IPS-11a (cell line): ENCODE results near the gene TEX14.
"Not testable (repeated sequence)": the region's sequence is repeated elsewhere in the genome, so short reads cannot be mapped to it uniquely, and the experiment has no call there.

Experiments
- H3K4me3 ChIP-seq: one replicate; pipeline ENCODE4 v1.5.1; 2013; ENCODE audit warnings: low read depth, low read length, control low read depth

TEX14 gene

GRCh38 chr17:58568044-58568799, 123.6 kb downstream of the TEX14 start:
- no peak overlapping the region for H3K4me3 ChIP-seq

DNA sequence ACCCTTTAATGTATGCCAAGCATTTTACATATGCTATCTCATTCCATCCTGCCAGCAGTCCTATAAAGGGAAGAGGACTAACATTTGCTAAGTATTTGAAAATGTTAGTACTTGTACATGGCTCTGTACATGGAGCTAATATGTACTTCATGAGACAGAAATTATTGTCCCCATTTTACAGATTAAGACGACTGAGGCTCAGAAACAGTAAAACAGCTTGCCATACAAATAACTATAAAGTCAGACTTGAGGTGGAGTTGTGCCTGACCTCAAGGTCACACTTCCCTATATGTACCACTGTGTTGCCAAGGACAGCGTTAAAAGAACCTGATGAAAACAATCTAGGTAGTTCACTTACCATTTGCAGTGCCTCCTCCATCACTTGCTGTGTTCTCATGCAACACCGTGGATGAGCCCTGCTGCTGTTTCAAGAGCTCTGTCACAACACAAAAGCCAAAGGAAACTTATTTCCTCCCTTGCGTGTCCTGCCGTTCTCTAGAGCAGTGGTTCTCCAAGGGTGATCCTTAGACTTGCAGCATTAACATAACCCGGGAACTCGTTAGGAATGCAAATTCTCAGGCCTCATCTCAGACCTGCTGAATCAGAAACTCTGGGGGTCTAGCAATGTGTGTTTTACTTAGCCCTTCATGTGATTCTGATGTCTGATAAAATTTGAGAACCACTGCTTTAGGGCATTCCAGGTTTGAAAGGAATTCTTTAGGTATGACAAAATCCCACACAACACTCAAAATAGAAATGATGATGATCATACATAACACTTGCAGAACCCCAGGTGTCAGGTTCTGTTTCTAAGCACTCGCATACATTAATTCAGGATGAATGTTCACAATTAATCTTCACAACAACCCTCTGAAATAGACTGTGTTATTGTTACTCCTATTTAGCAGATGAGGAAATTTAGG, 126.2 kb downstream of the TEX14 start:
- peak overlapping the region; percentile 5 for H3K4me3 ChIP-seq

DNA sequence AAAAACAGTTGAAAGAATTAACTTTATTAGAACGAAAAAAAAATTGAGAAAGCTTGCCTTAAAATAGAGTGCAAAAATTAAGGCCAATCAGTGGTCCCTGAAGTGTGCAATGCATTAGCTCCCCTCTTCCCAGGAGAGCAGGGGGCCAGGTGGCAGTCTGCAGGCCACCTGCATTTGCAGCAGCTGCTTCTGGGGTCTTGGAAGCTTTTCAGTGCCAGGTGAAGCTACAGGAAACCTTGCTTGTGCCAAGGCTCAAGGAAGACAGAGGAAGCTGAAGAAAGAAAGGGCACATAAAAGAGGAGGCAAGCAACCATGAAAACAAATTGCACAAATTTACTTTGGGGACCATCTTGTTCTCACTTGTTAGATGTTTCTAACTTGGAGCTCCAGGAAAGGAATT, 126.9 kb downstream of the TEX14 start:
- no peak overlapping the region for H3K4me3 ChIP-seq

DNA sequence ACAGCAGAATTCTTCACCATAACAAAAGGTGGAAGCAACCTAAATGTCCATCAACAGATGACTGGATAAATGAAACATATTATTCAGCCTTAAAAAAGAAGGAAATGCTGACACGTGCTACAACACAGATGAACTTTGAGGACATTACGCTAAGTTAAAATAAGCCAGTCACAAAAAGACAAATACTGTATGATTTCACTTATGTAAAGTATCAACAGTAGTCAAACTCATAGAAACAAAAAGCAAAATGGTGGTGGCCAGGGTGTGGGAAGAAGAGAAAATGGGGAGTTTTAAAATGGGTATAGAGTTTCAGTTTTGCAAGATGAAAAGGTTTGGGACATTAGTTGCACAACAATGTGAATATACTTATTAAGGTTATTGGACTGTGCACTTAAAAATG, 127.6 kb downstream of the TEX14 start:
- H3K4me3 ChIP-seq: no peak overlapping the region

DNA sequence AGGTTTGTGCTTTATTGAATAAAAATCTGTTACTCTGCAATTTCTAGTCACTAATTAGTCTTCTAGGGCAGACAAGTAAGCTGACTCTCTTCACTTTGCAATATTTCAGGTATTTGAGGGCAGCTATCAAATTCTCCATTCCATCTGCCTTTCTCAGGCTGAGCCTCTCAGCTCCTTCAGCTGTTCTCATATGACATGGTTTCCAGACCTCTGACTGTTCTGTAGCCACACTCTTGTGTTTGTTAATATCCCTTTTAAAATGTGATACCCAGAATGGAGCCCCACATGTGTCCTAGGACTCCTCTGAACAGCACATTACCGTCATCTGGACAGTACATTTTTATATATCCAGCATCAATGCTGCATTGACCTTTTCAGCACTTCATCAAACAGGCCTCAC, 131.3 kb downstream of the TEX14 start:
- no peak overlapping the region for H3K4me3 ChIP-seq

GRCh38 chr17:58557981-58558380, 133.9 kb downstream of the TEX14 start:
- no peak overlapping the region for H3K4me3 ChIP-seq

DNA sequence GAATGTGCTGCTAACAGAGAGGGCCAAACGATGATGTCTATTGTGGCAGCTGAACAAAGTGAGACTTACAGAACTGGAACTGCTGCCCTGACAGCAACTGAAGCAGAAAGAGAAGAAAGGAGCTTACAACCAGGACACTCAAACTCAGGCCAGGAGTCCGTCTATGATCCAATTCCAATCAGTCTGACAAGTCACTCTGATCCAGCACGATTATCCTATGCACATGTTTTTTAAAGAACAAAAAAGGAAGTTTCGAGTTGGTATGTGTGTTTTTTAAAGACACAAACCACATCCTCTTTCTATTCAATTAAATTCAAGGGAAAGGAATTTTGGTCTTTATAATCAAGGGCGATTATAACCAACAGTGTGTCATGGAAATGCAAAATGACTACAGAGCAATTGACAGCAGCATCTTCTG, 135.0 kb downstream of the TEX14 start:
- no peak overlapping the region for H3K4me3 ChIP-seq

DNA sequence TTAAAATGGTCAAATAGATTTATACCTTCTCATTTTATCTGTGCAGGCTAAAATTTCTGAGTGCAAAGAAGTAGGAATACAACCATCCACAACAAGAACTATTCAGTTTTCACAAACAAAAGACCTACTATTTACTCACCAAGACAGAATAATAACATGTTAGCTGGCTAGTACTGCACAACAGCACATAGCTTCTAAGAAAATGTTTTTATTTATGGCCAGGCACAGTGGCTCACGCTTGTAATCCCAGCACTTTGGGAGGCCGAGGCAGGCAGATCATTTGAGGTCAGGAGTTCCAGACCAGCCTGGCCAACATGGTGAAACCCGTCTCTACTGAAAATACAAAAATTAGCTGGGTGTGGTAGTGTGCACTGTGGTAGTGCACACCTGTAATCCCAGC, 136.7 kb downstream of the TEX14 start:
- H3K4me3 ChIP-seq: not testable (repeated sequence)

DNA sequence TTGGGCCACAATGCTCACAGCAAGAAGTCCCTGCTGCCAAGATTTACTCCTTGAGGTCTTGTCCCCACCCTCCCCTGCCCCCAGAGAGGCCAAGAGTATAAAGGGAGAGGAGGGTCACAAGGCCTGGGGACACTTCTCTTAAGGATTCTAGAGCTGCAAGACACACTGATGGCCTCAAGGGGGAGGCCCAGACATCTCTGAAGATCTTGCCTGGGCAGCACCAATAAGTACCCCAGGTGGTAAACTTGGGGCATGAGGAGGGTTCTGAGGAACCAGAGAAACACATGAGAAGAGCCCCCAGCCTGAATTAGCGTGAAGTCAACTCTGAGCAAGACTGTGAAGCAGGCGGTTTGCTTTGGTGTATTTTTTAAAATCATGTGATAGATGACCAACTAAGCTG, 150.6 kb downstream of the TEX14 start:
- no peak overlapping the region for H3K4me3 ChIP-seq

- H3K4me3 ChIP-seq: no peak overlapping the region
Observed at GRCh38 chr17:58539698-58540097, 152.1 kb downstream of the TEX14 start.

- H3K4me3 ChIP-seq: no peak overlapping the region
Observed at GRCh38 chr17:58538811-58539409, 152.9 kb downstream of the TEX14 start.

- H3K4me3 ChIP-seq: no peak overlapping the region
Observed at GRCh38 chr17:58537266-58537665, 154.6 kb downstream of the TEX14 start.

- H3K4me3 ChIP-seq: no peak overlapping the region
Observed at GRCh38 chr17:58536542-58536941, 155.3 kb downstream of the TEX14 start.

- H3K4me3 ChIP-seq: no peak overlapping the region
Observed at GRCh38 chr17:58535431-58535830, 156.4 kb downstream of the TEX14 start.

- H3K4me3 ChIP-seq: no peak overlapping the region
Observed at GRCh38 chr17:58534901-58535421, 156.9 kb downstream of the TEX14 start.

GRCh38 chr17:58534331-58534730, 157.5 kb downstream of the TEX14 start:
- no peak overlapping the region for H3K4me3 ChIP-seq

DNA sequence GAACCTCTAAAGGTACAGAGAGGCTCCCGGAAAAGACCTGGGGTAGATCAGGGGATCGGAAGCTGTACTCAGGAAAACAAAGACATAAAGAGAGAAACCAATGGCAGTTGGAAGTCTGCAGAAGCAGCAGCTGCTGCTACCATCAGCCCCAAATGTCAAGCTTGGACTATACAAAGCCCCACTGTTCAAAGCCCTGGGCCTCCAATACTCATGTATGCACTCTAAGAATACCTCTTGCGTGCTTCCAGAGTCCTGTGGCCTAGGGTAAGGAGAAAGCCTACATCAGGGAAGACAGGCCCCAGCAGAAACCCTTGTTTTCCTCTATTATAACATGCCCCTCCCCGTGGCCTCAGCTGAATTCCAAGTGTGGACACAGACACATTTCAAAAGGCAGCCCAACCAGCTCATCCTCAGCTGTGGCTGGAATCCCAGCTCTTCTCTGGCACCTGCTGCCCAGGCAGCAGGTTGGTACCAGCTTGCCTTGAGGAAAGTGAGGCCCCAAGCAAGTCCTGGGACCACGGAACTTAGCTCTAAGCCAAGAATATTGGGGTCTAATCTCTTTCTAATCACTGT, 158.1 kb downstream of the TEX14 start:
- no peak overlapping the region for H3K4me3 ChIP-seq

GRCh38 chr17:58532555-58532951, 159.3 kb downstream of the TEX14 start:
- H3K4me3 ChIP-seq: peak overlapping the region; percentile 76

DNA sequence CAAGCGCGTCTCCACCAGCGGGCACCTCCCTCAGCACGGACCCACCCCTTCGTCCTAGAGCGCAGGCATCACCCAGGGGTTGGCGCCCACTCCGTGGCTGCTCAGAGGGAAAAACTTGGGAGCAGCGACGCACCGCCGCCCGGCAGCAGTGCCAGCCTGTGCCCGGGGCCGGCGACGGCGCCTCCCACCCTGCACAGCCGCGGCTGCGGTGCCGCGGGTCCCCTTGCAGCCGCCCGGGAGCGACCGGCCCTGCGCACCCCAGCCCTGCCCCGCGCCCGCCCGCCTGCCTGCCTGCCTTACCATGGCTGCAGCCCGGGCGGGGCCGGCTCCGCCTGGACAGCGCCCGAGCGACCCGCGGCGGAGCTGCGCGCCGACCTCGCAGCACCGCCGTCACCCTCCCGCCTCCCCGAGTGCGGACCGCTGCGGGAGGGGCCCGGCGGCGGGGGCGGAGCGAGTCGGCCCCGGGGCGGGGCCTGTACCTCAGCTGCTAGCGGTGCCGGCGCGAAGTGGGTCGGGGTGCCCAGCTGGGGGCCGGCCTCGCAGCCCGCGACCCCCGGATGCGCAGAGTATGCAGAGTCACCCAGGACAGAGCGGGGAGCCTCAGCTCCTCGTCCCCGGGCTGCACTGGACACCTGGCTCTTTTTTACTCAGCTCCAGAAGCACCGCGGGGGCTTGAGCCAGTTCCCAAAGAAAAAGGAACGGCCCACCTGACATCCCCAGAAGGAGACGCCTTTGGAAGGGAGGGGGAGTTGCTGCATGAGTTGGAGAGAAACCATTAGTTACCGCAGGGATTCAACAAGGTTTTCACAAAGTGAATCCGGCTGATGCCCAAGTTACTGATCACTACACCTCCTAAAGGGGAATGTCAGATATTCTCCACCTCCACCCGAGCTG, 159.9 kb downstream of the TEX14 start:
- peak overlapping the region; percentile 76 for H3K4me3 ChIP-seq

DNA sequence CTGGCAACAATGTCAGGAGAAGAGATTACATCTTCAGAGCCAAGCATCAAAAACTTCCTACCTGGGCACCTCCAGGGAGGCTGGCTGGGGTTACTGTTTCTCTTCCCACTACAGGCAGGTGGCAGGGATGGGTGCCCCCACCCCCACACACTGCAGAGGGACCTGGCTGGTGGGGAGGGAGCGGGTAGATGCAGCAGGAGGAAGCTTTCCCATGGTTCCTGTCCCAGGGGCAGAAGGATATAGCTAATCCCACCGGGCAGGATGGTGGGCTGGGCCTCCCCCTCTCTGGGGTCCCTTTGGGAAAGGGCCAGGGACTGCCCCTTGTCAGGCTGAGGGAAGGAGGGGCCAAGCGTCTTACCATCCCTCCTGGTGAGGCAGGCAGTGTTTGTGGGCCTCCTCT, 160.7 kb downstream of the TEX14 start:
- peak overlapping the region; percentile 76 for H3K4me3 ChIP-seq
